Measurements from ENCODE around the gene UTRN.

Gene UTRN

DNA sequence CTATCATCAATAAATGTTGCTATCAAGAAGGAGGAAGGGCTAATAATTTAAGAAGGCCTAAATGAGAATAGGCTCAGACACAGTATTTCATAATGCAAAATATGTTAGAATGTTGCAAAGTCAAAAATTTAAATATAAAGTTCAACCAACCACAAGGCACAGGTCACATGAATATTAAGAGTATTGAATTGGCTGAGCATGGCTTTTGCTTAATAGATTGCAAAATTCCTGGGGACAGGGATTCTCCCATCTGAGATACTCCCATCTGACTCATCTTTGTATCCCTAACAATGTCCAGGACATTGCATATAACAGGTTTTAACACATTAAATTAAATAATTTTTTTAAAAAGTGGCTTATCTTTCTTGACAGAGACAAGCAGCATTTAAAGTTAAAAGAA lies 32.9 kb upstream of the UTRN start:
- peak; percentile 29 to 32 for DNase-seq (ENCODE audit: low read depth in 2 of 2)
- TF ChIP-seq, protein P1, sequence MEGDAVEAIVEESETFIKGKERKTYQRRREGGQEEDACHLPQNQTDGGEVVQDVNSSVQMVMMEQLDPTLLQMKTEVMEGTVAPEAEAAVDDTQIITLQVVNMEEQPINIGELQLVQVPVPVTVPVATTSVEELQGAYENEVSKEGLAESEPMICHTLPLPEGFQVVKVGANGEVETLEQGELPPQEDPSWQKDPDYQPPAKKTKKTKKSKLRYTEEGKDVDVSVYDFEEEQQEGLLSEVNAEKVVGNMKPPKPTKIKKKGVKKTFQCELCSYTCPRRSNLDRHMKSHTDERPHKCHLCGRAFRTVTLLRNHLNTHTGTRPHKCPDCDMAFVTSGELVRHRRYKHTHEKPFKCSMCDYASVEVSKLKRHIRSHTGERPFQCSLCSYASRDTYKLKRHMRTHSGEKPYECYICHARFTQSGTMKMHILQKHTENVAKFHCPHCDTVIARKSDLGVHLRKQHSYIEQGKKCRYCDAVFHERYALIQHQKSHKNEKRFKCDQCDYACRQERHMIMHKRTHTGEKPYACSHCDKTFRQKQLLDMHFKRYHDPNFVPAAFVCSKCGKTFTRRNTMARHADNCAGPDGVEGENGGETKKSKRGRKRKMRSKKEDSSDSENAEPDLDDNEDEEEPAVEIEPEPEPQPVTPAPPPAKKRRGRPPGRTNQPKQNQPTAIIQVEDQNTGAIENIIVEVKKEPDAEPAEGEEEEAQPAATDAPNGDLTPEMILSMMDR (IDR thresholded peaks at IDR 0.05; ENCODE audit: low read depth, low read length): no peak
- no peak overlapping the region for H3K4me3 ChIP-seq (replicated peaks in 1 of 2; ENCODE audit: low read depth in 2 of 2, low read length in 2 of 2)

DNA sequence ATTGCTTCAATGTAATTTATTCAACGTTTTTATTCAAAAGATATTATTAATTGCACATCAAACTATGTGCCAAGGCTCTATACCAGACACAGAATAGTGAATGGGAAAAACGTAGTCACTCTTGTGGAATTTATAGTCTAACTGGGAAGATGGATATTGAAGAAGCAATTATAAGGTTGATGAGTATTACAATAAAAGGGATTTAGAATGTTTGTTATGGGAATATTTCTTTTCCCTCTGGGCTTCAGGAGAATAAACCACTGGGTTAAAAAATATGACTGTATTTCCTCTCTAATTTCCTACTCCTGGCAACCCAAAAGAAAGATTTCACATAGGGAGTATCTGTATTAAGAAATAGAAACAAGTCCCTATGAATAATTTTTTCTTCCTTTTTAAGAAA lies 25.1 kb upstream of the UTRN start:
- TF ChIP-seq, protein P1 (IDR thresholded peaks at IDR 0.05; ENCODE audit: low read depth, low read length): no peak
- H3K4me3 ChIP-seq (replicated peaks in 1 of 2; ENCODE audit: low read depth in 2 of 2, low read length in 2 of 2): no peak overlapping the region
- peak; percentile 20 to 54 for DNase-seq (ENCODE audit: low read depth in 2 of 2)

DNA sequence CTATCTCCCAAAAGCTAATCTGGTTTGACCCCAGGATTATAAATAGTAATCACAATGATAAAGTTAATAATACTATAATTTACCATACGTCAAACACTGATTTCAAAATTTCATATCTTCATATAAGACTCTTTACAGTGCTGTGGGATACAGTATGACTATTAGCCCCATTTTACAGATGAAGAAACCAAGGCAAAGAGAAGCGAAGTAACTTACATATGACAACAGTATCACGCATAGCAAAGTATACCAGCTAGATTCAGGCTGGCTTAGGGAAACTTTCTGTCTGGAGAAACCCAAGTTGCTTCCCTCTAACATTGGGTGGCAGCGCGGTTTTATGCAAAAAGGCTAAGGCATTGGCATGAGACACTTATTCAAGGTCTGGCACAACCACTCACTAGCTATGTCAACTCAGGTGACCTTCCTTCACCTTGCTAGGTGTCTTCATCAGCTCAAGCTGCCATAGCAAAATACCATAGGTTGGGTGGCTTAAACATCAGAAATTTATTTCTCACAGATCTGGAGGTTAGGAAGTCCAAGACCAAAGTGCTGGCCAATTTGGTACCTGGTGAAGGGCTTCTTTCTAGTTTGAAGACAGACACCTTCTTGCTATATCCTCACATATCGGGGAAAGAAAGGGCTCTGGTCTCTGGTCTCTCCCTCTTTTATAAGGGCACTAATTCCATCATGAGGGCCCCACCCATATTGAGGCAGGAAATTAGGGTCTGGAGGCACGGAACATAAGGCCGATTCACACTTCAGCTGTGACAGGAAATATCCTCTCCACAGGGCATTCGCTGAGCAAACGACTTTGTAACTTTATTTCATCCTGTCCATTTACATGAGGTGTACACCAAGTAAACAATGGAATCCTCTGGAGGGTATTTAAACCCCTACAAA lies 22.4 kb upstream of the UTRN start:
- no peak for DNase-seq (ENCODE audit: low read depth in 2 of 2)

DNA sequence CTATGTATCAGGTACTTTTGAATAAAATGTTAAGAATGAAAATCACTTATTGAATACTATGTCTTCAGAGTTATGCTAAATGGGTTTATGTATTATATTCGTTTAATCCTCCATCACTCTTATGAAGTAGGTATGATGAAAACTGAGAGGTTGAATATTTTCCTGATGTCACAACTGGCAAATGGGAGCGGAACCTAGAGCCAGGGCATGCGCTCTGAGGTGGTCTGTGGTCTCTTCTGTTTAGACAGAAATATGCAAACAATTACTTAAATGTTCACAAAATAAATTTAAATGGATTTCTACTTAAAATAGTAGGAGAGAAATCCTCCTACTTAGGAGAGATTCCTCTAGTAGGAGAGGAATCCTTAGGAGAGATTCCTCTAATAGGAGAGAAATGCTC lies 21.3 kb upstream of the UTRN start:
- DNase-seq (ENCODE audit: low read depth in 2 of 2): no peak
- TF ChIP-seq, protein P1 (IDR thresholded peaks at IDR 0.05; ENCODE audit: low read depth, low read length): no peak
- no peak overlapping the region for H3K4me3 ChIP-seq (replicated peaks in 1 of 2; ENCODE audit: low read depth in 2 of 2, low read length in 2 of 2)

More for the DNA sequence above, 22.4 kb upstream of the UTRN start:
- H3K4me3 ChIP-seq (replicated peaks in 1 of 2; ENCODE audit: low read depth in 2 of 2, low read length in 2 of 2): no peak overlapping the region
- TF ChIP-seq, protein P1 (IDR thresholded peaks at IDR 0.05; ENCODE audit: low read depth, low read length): no peak

DNA sequence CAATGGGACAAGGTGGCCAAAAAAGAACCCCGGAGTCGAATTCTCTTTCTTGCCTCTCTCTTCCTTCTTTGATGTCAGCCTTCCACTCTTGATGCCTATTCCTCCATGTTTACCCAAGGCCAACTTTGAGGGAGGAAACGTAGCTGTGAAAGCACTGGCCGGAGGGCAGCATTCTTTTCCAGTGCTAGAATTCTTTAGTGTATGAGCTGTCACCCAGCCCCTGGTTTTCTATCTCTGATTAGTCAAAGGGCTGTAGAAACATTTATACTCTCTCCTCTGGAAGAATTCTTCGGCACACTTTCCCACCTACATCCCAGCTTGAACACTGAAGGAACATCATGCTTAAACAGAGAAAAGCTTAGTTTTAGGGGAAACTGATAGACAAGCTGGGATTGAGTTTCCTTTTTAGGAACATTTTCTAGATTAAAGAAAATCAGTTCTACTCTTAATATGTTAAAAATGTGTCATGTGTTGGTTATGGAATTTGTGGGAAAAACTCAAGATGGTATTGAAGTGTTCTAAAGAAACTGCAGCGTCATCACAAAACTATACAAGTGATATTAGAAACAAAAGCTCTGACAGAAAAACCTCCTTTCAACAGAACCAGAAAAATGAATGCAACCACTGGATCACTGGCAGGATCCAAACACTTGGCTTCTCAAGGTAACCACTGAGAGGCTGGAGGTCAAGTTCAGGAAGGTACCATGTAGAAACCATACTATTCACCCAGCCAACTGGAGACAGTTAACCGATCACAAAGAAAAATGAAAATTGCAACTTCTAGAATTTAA lies 20.7 kb upstream of the UTRN start:
- no peak overlapping the region for H3K4me3 ChIP-seq (replicated peaks in 1 of 2; ENCODE audit: low read depth in 2 of 2, low read length in 2 of 2)
- TF ChIP-seq, protein P1 (IDR thresholded peaks at IDR 0.05; ENCODE audit: low read depth, low read length): no peak
- DNase-seq (ENCODE audit: low read depth in 2 of 2): peak; percentile 93 to 94

DNA sequence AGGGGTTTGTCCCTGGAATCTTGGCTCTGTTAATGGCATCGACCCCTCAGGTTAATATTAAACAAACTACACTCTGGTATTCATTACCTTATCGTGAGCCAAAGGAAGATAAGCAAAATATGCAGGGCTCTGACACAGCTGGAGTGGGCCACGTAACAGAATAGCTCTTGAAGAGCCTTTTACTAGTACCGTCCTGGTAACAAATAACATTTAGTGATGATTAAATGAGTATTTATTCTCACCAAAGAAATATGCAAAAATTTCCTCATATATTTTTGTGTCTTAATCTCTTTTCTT lies 20.1 kb upstream of the UTRN start:
- DNase-seq (ENCODE audit: low read depth in 2 of 2): peak; percentile 58 to 65
- no peak overlapping the region for H3K4me3 ChIP-seq (replicated peaks in 1 of 2; ENCODE audit: low read depth in 2 of 2, low read length in 2 of 2)
- TF ChIP-seq, protein P1 (IDR thresholded peaks at IDR 0.05; ENCODE audit: low read depth, low read length): no peak

Data from cardiac fibroblast (primary cell).